ENCODE measurements around the gene DDC. TPM values are rescaled to one million over a fixed set of nuclear protein-coding genes. Genes with fewer than 3 reads are reported as not detected.

The DDC gene
- total RNA-seq, 1 experiment from 2014 or later, result not detected

DNA sequence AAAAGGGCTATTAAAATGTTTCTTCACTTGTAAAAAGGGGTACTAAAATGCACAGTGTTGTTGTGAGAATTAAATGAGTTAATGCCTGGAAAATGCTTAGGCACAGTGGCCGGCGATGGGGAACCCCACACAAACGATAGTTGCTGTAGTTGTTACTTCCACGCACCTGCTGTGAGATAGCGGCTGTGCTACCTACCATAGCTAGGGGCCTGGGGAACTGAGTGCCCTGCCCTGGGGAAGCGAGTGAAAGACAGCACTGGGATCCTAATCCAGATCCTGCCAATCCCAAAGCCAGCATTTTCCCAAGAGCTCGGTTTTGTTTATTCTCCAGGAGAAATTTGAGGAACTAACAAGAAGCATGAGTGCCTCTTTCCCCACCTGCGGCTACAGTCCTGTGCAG lies 27.8 kb downstream of the DDC start:
- ATAC-seq, result no peak
- ChIA-PET CTCF (no interaction called here), POLR2A (no interaction called here), RAD21 (ENCODE audit: low non-redundant PET in 1 of 2, low total read pairs in 2 of 2, uncharacterized antibody in 2 of 2, unreplicated experiment in 2 of 2) (no interaction called here)
- intact Hi-C loops (cut with micrococcal nuclease), result no loop called here
- Histone ChIP-seq H3K27me3 (ENCODE audit: insufficient read depth, low read length) (no peaks in the 10 kb centered on the region), H3K9me2 (ENCODE audit: insufficient read depth) (no peaks in the 10 kb centered on the region), H3K4me1 (ENCODE audit: control insufficient read depth in 1 of 2, insufficient read depth in 2 of 2, low read length in 2 of 2) (peaks cover 16 to 27% of the 10 kb centered on the region in 2 experiments), H2AFZ (ENCODE audit: low read depth, low read length, poor library complexity, severe bottlenecking) (no peak overlapping the region), H4K20me1 (ENCODE audit: insufficient read depth) (no peaks in the 10 kb centered on the region), H3K4me2 (ENCODE audit: low read length) (no peak overlapping the region), H3K9ac (ENCODE audit: low read length) (no peak overlapping the region), H3K4me3 (replicated peaks in 1 of 2; ENCODE audit: low read depth in 1 of 2, low read length in 2 of 2) (no peak overlapping the region), H3K9me3 (ENCODE audit: control insufficient read depth in 1 of 2, insufficient read depth in 1 of 2, low read depth in 1 of 2, low read length in 2 of 2) (no peaks in the 10 kb centered on the region), H3K27ac (ENCODE audit: low read depth, low read length) (no peak overlapping the region), H3K79me2 (ENCODE audit: insufficient read depth, low read length) (no peaks in the 10 kb centered on the region), H3K36me3 (ENCODE audit: control insufficient read depth in 1 of 2, insufficient read depth in 2 of 2, low read length in 2 of 2) (no peaks in the 10 kb centered on the region)
- no TSS peak for BruUV-seq (replicated peaks)
- TF ChIP-seq, protein P1, sequence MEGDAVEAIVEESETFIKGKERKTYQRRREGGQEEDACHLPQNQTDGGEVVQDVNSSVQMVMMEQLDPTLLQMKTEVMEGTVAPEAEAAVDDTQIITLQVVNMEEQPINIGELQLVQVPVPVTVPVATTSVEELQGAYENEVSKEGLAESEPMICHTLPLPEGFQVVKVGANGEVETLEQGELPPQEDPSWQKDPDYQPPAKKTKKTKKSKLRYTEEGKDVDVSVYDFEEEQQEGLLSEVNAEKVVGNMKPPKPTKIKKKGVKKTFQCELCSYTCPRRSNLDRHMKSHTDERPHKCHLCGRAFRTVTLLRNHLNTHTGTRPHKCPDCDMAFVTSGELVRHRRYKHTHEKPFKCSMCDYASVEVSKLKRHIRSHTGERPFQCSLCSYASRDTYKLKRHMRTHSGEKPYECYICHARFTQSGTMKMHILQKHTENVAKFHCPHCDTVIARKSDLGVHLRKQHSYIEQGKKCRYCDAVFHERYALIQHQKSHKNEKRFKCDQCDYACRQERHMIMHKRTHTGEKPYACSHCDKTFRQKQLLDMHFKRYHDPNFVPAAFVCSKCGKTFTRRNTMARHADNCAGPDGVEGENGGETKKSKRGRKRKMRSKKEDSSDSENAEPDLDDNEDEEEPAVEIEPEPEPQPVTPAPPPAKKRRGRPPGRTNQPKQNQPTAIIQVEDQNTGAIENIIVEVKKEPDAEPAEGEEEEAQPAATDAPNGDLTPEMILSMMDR (IDR thresholded peaks at IDR 0.05 in 2 of 3, conservative IDR thresholded peaks at IDR 0.05 in 1 of 3; ENCODE audit: borderline replicate concordance in 1 of 3, insufficient read depth in 1 of 3, low read depth in 2 of 3, low read length in 2 of 3), result no peak
- TF ChIP-seq SP1 (IDR thresholded peaks at IDR 0.05; ENCODE audit: low read depth) (no peak), EGR1 (IDR thresholded peaks at IDR 0.05; ENCODE audit: low read depth) (no peak), EZH2 (IDR thresholded peaks at IDR 0.05) (no peak), CEBPB (IDR thresholded peaks at IDR 0.05; ENCODE audit: low read depth) (no peak), POLR2A (IDR thresholded peaks at IDR 0.05; ENCODE audit: borderline replicate concordance, extremely low read depth, insufficient read depth, insufficient read length) (no peak), TCF7L2 (IDR thresholded peaks at IDR 0.05; ENCODE audit: borderline replicate concordance, extremely low read depth, insufficient read depth, insufficient read length) (no peak), JUND (IDR thresholded peaks at IDR 0.05) (no peak), YY1 (IDR thresholded peaks at IDR 0.05; ENCODE audit: extremely low read depth, insufficient replicate concordance, low read depth, low read length) (no peak), RAD21 (IDR thresholded peaks at IDR 0.05; ENCODE audit: low read depth) (no peak), EZH2phosphoT487 (IDR thresholded peaks at IDR 0.05; ENCODE audit: borderline replicate concordance) (no peak), FOSL1 (IDR thresholded peaks at IDR 0.05; ENCODE audit: low read depth) (no peak), ELF1 (IDR thresholded peaks at IDR 0.05; ENCODE audit: borderline replicate concordance, low read depth) (no peak), ZFX (IDR thresholded peaks at IDR 0.05) (no peak), SIN3A (IDR thresholded peaks at IDR 0.05; ENCODE audit: low read depth) (no peak), CBX3 (IDR thresholded peaks at IDR 0.05; ENCODE audit: low read depth) (no peak), SRF (IDR thresholded peaks at IDR 0.05; ENCODE audit: low read depth) (no peak)
- TF ChIP-seq, protein P2, sequence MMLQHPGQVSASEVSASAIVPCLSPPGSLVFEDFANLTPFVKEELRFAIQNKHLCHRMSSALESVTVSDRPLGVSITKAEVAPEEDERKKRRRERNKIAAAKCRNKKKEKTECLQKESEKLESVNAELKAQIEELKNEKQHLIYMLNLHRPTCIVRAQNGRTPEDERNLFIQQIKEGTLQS (IDR thresholded peaks at IDR 0.05), result no peak
- TF ChIP-seq, protein P3, sequence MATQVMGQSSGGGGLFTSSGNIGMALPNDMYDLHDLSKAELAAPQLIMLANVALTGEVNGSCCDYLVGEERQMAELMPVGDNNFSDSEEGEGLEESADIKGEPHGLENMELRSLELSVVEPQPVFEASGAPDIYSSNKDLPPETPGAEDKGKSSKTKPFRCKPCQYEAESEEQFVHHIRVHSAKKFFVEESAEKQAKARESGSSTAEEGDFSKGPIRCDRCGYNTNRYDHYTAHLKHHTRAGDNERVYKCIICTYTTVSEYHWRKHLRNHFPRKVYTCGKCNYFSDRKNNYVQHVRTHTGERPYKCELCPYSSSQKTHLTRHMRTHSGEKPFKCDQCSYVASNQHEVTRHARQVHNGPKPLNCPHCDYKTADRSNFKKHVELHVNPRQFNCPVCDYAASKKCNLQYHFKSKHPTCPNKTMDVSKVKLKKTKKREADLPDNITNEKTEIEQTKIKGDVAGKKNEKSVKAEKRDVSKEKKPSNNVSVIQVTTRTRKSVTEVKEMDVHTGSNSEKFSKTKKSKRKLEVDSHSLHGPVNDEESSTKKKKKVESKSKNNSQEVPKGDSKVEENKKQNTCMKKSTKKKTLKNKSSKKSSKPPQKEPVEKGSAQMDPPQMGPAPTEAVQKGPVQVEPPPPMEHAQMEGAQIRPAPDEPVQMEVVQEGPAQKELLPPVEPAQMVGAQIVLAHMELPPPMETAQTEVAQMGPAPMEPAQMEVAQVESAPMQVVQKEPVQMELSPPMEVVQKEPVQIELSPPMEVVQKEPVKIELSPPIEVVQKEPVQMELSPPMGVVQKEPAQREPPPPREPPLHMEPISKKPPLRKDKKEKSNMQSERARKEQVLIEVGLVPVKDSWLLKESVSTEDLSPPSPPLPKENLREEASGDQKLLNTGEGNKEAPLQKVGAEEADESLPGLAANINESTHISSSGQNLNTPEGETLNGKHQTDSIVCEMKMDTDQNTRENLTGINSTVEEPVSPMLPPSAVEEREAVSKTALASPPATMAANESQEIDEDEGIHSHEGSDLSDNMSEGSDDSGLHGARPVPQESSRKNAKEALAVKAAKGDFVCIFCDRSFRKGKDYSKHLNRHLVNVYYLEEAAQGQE (IDR thresholded peaks at IDR 0.05; ENCODE audit: low read depth), result no peak
- TF ChIP-seq, protein P4, sequence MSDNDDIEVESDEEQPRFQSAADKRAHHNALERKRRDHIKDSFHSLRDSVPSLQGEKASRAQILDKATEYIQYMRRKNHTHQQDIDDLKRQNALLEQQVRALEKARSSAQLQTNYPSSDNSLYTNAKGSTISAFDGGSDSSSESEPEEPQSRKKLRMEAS (IDR thresholded peaks at IDR 0.05), result no peak
- no peak for DNase-seq (ENCODE audit: low read depth, low spot score)

Measured in HCT116 (cell line).